CD4-positive, alpha-beta T cell treated with Interleukin-4 for 1 hour (primary cell): ENCODE data around the gene CRTC3.
A peak's percentile ranks its signal among the peaks of the same experiment; 100 is the strongest.

Experiments used
- DNase-seq, 2 donors: peaks; one replicate each; pipeline ENCODE4 v3.0.0-alpha.2; 2020 to 2022

Gene CRTC3

GRCh38 chr15:90597577-90597976 lies 67.9 kb downstream of the CRTC3 start:
- peak in 1 of 2 donors; percentile 67 for DNase-seq

- peak in 1 of 2 donors; percentile 56 for DNase-seq
Observed at GRCh38 chr15:90598031-90598577, 68.4 kb downstream of the CRTC3 start.

GRCh38 chr15:90598679-90599078 lies 69.0 kb downstream of the CRTC3 start:
- no peak for DNase-seq

GRCh38 chr15:90599116-90599515 lies 69.4 kb downstream of the CRTC3 start:
- DNase-seq, result no peak

GRCh38 chr15:90599644-90600043 lies 69.9 kb downstream of the CRTC3 start:
- DNase-seq, result no peak

GRCh38 chr15:90600954-90601353 lies 71.2 kb downstream of the CRTC3 start:
- DNase-seq, result no peak

GRCh38 chr15:90603893-90604292 lies 74.2 kb downstream of the CRTC3 start:
- DNase-seq, result peak; percentile 57 to 60

GRCh38 chr15:90606641-90607040 lies 76.9 kb downstream of the CRTC3 start:
- DNase-seq, result no peak

- no peak for DNase-seq
Observed at GRCh38 chr15:90607361-90607760, 77.6 kb downstream of the CRTC3 start.

- DNase-seq, result no peak
Observed at GRCh38 chr15:90609242-90610180, 79.8 kb downstream of the CRTC3 start.

GRCh38 chr15:90610190-90610589 lies 80.5 kb downstream of the CRTC3 start:
- no peak for DNase-seq

GRCh38 chr15:90611157-90611556 lies 81.4 kb downstream of the CRTC3 start:
- no peak for DNase-seq

- no peak for DNase-seq
Observed at GRCh38 chr15:90617171-90617570, 87.4 kb downstream of the CRTC3 start.

GRCh38 chr15:90617668-90618097 lies 88.0 kb downstream of the CRTC3 start:
- no peak for DNase-seq

- DNase-seq, result no peak
Observed at GRCh38 chr15:90618330-90619125, 88.8 kb downstream of the CRTC3 start.

- DNase-seq, result no peak
Observed at GRCh38 chr15:90619468-90619867, 89.7 kb downstream of the CRTC3 start.

- DNase-seq, result no peak
Observed at GRCh38 chr15:90619939-90620338, 90.2 kb downstream of the CRTC3 start.

GRCh38 chr15:90620379-90621067 lies 90.8 kb downstream of the CRTC3 start:
- DNase-seq, result peak; percentile 33

GRCh38 chr15:90623854-90624253 lies 94.1 kb downstream of the CRTC3 start:
- DNase-seq, result no peak

- no peak for DNase-seq
Observed at GRCh38 chr15:90624278-90624981, 94.7 kb downstream of the CRTC3 start.

GRCh38 chr15:90625037-90625436 lies 95.3 kb downstream of the CRTC3 start:
- no peak for DNase-seq

- DNase-seq, result no peak
Observed at GRCh38 chr15:90629217-90629616, 99.5 kb downstream of the CRTC3 start.
